Stomach smooth muscle (tissue), 2 donors: ENCODE results near the gene RNF217.
"Not testable (repeated sequence)": the region's sequence is repeated elsewhere in the genome, so short reads cannot be mapped to it uniquely, and the experiment has no call there.

Source experiments
- H3K27ac ChIP-seq: one replicate; pipeline ENCODE4 v1.7.0; 2013; ENCODE audit warnings: mild to moderate bottlenecking, low read length, inconsistent platforms
- H3K27me3 ChIP-seq, 2 donors: one replicate each; pipeline ENCODE4 v1.7.0; 2013; ENCODE audit warnings: low read length in 2 of 2; ENCODE audit not compliant: insufficient read depth in 2 of 2, control insufficient read depth in 1 of 2
- H3K36me3 ChIP-seq, 2 donors: one replicate each; pipeline ENCODE4 v1.7.0; 2013; ENCODE audit warnings: low read length in 2 of 2; ENCODE audit not compliant: control insufficient read depth in 2 of 2, insufficient read depth in 2 of 2
- H3K4me1 ChIP-seq: one replicate; pipeline ENCODE4 v1.7.0; 2013; ENCODE audit warnings: low read length; ENCODE audit not compliant: control insufficient read depth, insufficient read depth
- H3K4me3 ChIP-seq, 2 donors: one replicate each; pipeline ENCODE4 v1.7.0; 2013; ENCODE audit warnings: low read length in 2 of 2
- H3K9ac ChIP-seq, 2 donors: one replicate each; pipeline ENCODE4 v1.7.0; 2013; ENCODE audit warnings: low read length in 2 of 2, mild to moderate bottlenecking in 1 of 2
- H3K9me3 ChIP-seq, 2 donors: one replicate each; pipeline ENCODE4 v1.7.0; 2013; ENCODE audit warnings: low read length in 2 of 2; ENCODE audit not compliant: control insufficient read depth in 2 of 2
- donor health status: healthy.
- donor health status: Pancreatic carcinoma.

The RNF217 gene

GRCh38 chr6:124961777-124962638, at the start of gene RNF217:
Gene RNF217, plus strand, starts transcription at chr6:124962437. Its CDS starts 108 bp downstream, at chr6:124962545.
- peak within 1 kb of the TSS; percentile 87 for H3K27ac ChIP-seq
- H3K4me3 ChIP-seq, result peak within 1 kb of the TSS; percentile 84 to 95
- no peaks in the 10 kb centered on the region for H3K9me3 ChIP-seq
- no peaks in the 10 kb centered on the region for H3K36me3 ChIP-seq
- H3K9ac ChIP-seq, result peak within 1 kb of the TSS; percentile 87 to 93
- peaks cover 6% of the 10 kb centered on the region for H3K4me1 ChIP-seq
- H3K27me3 ChIP-seq, result no peaks in the 10 kb centered on the region

GRCh38 chr6:124913056-124913455, 49.2 kb upstream of the RNF217 start:
- Histone ChIP-seq H3K9me3 (no peaks in the 10 kb centered on the region), H3K36me3 (no peaks in the 10 kb centered on the region)

GRCh38 chr6:124917769-124918168, 44.5 kb upstream of the RNF217 start:
- no peak overlapping the region for H3K9ac ChIP-seq
- H3K27me3 ChIP-seq, result no peaks in the 10 kb centered on the region
- H3K9me3 ChIP-seq, result no peaks in the 10 kb centered on the region
- H3K4me3 ChIP-seq, result no peak overlapping the region
- no peaks in the 10 kb centered on the region for H3K36me3 ChIP-seq
- H3K4me1 ChIP-seq, result no peaks in the 10 kb centered on the region
- H3K27ac ChIP-seq, result no peak overlapping the region

More at GRCh38 chr6:124913056-124913455, 49.2 kb upstream of the RNF217 start:
- Histone ChIP-seq H3K27me3 (no peaks in the 10 kb centered on the region), H3K9ac (no peak overlapping the region), H3K27ac (no peak overlapping the region), H3K4me3 (no peak overlapping the region), H3K4me1 (no peaks in the 10 kb centered on the region)

- H3K36me3 ChIP-seq, H3K4me1 ChIP-seq, H3K27ac ChIP-seq, H3K9ac ChIP-seq, H3K4me3 ChIP-seq, H3K9me3 ChIP-seq, H3K27me3 ChIP-seq: not testable (repeated sequence)
Measured at GRCh38 chr6:124919703-124920102, 42.5 kb upstream of the RNF217 start.

GRCh38 chr6:124924333-124924759, 37.9 kb upstream of the RNF217 start:
- no peaks in the 10 kb centered on the region for H3K36me3 ChIP-seq
- no peak overlapping the region for H3K4me3 ChIP-seq
- H3K9ac ChIP-seq, result no peak overlapping the region
- no peaks in the 10 kb centered on the region for H3K9me3 ChIP-seq
- no peak overlapping the region for H3K27ac ChIP-seq
- peaks cover 2% of the 10 kb centered on the region for H3K4me1 ChIP-seq
- H3K27me3 ChIP-seq, result no peaks in the 10 kb centered on the region

GRCh38 chr6:124926435-124926834, 35.8 kb upstream of the RNF217 start:
- peaks cover 2% of the 10 kb centered on the region for H3K4me1 ChIP-seq
- H3K27me3 ChIP-seq, result no peaks in the 10 kb centered on the region
- H3K36me3 ChIP-seq, result no peaks in the 10 kb centered on the region
- H3K9ac ChIP-seq, result no peak overlapping the region
- H3K9me3 ChIP-seq, result no peaks in the 10 kb centered on the region
- no peak overlapping the region for H3K27ac ChIP-seq
- H3K4me3 ChIP-seq, result no peak overlapping the region

- no peak overlapping the region for H3K27ac ChIP-seq
- H3K4me3 ChIP-seq, result no peak overlapping the region
- H3K27me3 ChIP-seq, result no peaks in the 10 kb centered on the region
- H3K9ac ChIP-seq, result no peak overlapping the region
- H3K36me3 ChIP-seq, result no peaks in the 10 kb centered on the region
- H3K4me1 ChIP-seq, result peaks cover 2% of the 10 kb centered on the region
- H3K9me3 ChIP-seq, result no peaks in the 10 kb centered on the region
Measured at GRCh38 chr6:124927806-124928205, 34.4 kb upstream of the RNF217 start.

- H3K9ac ChIP-seq, result no peak overlapping the region
- H3K4me1 ChIP-seq, result peaks cover 2% of the 10 kb centered on the region
- H3K4me3 ChIP-seq, result no peak overlapping the region
- H3K36me3 ChIP-seq, result no peaks in the 10 kb centered on the region
- H3K27ac ChIP-seq, result no peak overlapping the region
- H3K27me3 ChIP-seq, result no peaks in the 10 kb centered on the region
- H3K9me3 ChIP-seq, result no peaks in the 10 kb centered on the region
Measured at GRCh38 chr6:124928851-124929250, 33.4 kb upstream of the RNF217 start.

GRCh38 chr6:124937645-124938044, 24.6 kb upstream of the RNF217 start:
- no peaks in the 10 kb centered on the region for H3K36me3 ChIP-seq
- peak overlapping the region; percentile 33 for H3K27ac ChIP-seq
- H3K4me3 ChIP-seq, result no peak overlapping the region
- no peak overlapping the region for H3K9ac ChIP-seq
- no peaks in the 10 kb centered on the region for H3K9me3 ChIP-seq
- no peaks in the 10 kb centered on the region for H3K4me1 ChIP-seq
- H3K27me3 ChIP-seq, result no peaks in the 10 kb centered on the region

GRCh38 chr6:124941259-124941658, 21.0 kb upstream of the RNF217 start:
- Histone ChIP-seq H3K4me3 (no peak overlapping the region), H3K9me3 (no peaks in the 10 kb centered on the region), H3K36me3 (no peaks in the 10 kb centered on the region), H3K27ac (no peak overlapping the region), H3K9ac (no peak overlapping the region), H3K4me1 (no peaks in the 10 kb centered on the region), H3K27me3 (no peaks in the 10 kb centered on the region)

- Histone ChIP-seq H3K4me1 (no peaks in the 10 kb centered on the region), H3K9ac (no peak overlapping the region), H3K9me3 (no peaks in the 10 kb centered on the region), H3K36me3 (no peaks in the 10 kb centered on the region), H3K27me3 (no peaks in the 10 kb centered on the region), H3K4me3 (no peak overlapping the region), H3K27ac (no peak overlapping the region)
Measured at GRCh38 chr6:124943658-124944057, 18.6 kb upstream of the RNF217 start.
